HG02798 (cell line): ENCODE data around the gene THBS3.
"Not testable (repeated sequence)": the region's sequence is repeated elsewhere in the genome, so short reads cannot be mapped to it uniquely, and the experiment has no call there.

ENCODE experiments used
- ATAC-seq: cut with Tn5 transposase; IDR thresholded peaks from one replicate; pipeline ENCODE4 v1.9.1; 2021; ENCODE audit warnings: mild to moderate bottlenecking; ENCODE audit not compliant: unreplicated experiment, poor library complexity

THBS3 gene

DNA sequence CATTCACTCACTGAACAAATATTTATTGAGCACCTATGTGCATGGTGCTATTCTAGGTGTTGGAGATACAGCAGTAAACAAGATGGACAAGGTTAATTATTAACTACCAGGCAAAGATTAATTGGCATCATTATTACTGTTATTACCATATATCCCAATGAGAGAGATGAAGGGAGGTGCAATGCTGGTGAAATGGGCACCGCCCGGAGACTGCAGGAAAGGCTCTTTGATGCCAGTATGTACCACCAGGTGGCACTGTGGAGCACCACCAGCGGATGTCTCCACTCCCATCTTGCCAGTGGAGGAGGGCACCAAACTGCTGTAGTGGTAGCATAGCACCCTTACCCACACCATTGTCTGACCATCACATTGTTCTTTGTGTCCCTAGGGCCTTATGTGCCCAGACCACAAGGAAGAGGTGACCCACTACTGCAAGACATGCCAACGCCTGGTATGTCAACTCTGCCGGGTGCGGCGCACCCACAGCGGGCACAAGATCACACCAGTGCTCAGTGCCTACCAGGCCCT is 31.1 kb downstream of the THBS3 start:
- peak; percentile 31 for ATAC-seq

DNA sequence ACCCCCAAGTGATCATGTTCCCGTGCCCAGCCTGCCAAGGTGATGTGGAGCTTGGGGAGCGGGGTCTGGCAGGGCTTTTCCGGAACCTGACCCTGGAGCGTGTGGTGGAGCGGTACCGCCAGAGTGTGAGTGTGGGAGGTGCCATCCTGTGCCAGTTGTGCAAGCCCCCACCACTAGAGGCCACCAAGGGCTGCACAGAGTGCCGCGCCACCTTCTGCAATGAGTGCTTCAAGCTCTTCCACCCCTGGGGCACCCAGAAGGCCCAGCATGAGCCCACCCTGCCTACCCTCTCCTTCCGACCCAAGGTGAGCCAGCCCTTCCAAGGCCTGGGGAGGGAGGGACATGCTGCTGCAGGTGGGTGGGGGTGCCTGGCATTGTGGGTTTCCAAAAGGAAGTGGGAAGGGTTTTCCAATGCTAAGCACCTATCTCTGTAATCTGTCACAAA is 31.7 kb downstream of the THBS3 start:
- ATAC-seq, result no peak

DNA sequence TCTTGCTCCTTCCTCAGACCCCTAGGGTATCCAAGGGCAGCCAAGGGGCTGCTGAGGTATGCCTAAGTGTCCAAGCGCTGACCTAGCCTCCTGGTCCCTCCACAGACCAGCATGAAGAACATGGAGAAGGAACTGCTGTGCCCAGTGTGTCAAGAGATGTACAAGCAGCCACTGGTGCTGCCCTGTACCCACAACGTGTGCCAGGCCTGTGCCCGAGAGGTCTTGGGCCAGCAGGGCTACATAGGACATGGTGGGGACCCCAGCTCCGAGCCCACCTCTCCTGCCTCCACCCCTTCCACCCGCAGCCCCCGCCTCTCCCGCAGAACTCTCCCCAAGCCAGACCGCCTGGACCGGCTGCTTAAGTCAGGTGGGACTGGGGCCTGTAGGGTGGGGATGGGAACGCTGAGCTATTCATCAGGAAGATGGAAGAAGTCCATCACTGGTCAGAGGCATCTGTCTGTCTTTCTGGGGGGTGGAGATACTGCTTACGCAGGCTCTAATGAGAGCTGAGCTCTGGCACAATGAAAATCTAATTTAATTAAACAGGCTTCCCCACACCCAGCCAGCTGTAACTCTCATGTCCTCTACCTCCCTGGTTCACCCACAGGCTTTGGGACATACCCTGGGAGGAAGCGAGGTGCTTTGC is 32.3 kb downstream of the THBS3 start:
- ATAC-seq, result no peak

DNA sequence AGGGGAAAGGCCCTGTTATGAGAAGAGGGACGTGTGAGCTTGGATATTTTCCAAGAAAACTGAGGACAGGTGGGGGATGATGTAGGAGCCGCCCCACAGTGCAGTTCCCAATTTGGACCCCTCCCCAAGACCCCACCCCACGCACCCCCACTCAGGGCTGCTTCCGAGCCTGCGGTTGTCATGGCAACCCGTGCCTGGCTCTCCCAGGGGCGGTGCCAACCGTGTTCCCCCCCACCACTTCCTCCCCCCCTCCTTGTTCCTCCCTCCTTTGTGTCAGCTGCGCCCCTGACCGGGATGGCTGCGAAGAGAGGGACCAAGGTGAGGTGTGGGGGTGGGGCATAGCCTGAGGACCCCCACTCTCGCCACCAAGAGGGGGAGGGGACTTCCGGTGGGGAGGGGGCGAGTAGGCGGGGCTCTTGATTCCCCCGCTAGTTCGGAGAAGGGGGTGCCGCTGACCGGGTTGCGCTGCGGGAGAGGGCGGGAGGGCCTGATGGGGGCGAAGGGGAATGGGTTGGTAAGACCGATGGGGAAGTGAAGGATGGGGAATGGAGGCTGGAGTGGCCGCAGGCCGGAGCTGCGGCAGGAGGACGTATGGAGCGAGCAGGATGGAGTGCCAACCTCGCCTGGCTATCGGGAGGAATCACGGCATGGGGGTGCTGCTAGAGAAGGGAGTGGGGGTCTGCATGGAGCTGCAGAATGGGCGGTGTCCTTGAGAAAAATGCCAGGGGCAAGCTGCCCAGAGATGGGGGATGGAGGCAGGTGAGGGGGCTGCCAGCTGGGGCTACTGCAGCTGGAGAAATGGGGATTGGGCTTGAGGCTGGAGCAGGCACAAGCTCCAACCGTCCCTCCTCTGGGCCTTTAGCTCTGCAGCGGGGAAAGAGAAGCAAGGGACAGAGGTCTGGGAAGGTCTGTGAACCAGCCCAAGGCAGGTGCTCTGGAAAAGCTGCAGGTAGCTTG is 33.1 kb downstream of the THBS3 start:
- no peak for ATAC-seq

DNA sequence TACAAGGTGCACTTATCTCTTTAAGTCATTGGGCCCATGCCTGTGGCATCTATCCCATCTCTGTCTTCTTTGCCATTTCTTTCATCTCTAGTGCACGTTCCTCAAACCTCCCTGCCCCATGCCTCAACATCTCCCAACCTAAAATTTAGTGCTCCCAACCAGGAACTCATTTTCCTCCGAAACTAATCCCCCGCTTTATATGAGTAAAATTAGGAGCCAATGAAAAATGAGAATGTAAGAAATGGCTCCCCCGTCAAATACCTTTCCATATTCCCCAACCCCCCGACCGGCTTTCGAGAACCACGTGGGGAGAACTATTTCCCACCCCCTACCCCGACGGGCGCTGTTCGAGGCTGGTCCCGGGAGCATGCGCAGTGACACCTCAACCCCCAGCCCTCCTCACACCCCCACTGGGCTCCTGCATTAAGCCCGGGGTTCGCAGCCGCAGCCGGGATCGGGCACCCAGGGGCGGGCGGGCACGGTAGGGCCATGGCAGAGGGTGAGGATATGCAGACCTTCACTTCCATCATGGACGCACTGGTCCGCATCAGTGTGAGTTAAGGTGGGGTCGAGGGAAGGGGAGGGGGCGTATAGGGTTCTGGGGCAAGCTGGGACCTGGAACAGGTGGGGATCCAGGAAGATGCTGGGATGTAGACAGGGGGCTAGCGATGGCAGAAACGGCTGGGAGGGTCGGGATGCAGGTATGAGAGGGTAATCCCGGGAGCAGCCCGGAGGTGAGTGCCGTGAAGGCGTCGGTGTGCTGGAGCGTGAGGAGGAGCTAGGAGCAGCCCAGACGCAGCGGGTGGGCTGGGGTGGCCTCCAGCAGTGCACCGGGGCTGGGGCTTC is 34.0 kb downstream of the THBS3 start, which contains the start of gene TRIM46:
Gene TRIM46, plus strand, starts transcription at position 372 of the 846 bp plus-strand sequence. Its CDS starts 118 bp downstream, at position 490.
- no peak for ATAC-seq

DNA sequence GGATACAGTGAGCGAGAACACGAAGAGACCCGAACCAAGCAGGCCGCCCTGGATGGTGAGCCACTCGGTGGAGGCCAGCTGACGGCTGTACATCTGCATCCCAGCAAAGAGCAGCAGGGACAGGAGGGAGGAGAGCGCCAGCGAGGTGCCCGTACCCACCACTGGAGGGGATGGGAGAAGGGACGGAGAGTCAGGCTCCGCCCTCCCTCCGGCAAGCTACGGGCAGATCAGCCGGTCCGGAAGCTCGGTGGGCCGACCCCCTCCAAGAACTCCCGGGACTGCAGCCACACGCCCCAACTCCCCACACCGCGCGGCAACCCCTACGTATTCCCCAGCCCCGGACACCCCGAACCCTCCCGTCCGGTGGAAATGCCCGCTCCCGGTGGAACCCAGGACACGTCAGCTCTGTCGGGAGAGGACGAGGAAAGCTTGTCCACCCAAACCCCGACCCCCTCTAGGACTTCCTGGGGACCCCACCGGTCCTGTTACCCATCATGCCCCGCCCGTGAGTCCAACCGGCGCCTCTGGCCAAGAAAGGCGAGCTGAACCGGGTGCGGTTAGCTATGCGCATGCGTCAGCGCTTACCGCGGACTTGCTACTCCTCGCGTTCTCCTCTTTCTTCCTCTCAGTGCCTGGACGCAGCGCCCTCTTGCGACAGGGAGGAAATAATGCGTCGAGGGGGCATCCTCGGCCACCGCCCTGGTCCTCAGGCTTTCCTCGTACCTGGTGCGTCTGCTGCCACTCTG is 34.8 kb downstream of the THBS3 start, which contains the start of gene KRTCAP2:
Gene KRTCAP2, minus strand, starts transcription at position 573 of the 746 bp plus-strand sequence. Its CDS starts 80 bp downstream, at position 493.
- ATAC-seq, result peak; percentile 85

DNA sequence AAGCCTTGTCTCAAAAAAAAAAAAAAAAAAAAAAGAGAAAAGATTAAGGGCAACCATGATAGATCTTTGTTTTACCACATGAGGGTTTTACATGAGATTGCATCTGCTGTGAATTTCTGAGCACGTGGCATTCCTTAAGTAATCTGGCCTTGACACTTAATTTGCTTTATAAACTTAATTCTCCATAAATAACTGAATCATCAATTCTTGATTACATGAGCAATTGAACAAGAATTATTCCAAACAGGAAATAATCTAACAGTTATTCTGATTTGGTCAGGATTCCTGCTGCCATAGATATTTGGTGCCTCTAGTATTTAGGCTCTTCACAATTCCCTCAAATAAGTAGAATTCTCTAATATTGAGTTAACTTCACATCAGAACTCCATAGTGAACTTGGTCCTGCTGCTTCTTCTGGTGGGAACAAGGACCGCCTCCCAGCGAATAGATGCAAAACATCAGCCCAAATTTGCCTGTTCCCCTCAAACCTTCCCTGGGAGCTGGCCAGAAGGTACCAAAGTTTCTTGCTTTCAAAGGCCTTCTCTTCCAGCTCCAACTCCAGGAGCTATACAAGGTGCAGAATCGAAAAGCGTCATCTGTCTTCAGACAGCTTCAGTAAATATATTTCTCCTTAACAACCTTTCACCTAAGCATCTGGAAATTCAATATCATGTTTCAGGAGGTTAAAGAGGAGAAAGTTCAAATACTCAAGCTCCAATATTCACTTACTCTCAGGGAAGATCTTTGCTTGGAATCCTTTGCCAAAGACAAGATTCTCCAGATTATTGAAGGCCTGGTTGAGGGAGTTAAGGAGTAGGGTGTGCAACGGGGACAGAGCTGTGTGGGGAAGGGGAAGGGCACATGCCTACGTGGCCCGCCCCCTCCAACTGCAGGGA is 35.6 kb downstream of the THBS3 start:
- peak; percentile 17 for ATAC-seq

DNA sequence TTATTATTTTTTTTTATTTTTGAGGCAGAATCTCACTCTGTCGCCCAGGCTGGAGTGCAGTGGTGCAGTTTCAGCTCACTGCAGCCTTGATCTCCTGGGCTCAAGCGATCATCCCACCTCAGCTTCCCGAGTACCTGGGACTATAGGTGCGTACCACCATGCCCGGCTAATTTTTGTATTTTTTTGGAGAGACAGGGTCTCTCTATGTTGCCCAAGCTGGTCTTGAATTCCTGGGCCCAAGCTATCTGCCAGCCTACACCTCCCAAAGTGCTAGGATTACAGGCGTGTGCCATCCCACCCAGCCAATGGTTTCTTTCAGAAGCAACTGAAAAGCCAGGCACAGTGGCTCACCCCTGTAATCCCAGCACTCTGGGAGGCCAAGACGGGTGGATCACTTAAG is 36.9 kb downstream of the THBS3 start:
- ATAC-seq, result no peak

DNA sequence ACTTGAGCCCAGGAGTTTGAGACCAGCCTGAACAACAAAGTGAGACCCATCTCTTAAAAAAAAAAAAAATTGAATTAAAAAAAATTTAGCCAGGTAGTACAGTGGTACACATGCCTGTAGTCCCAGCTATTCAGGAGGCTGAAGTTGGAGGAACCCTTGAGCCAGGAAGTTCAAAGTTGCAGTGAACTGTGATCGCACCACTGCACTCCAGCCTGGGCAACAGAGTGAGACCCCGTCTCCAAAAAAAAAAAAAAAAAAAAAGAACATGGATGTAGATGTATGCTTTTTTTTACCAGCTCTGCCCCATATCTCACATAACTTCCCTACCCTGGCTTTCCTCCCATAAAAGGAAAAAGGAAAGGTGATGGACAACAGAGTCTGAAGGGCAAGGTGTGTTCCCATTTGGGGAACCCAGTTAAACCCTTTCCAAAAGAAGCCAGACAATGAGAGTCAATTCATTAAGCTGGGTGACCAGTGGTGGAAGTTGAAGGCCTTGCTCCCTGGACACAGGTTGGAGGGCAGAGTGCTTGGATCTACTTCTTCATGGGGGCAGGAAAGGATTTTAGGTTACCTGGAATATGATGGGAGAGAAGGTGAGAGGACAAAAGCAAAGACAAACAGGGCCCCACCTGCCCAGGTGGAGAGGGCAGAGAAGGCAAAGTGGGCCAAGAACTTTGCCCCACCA is 37.5 kb downstream of the THBS3 start:
- ATAC-seq, result no peak

DNA sequence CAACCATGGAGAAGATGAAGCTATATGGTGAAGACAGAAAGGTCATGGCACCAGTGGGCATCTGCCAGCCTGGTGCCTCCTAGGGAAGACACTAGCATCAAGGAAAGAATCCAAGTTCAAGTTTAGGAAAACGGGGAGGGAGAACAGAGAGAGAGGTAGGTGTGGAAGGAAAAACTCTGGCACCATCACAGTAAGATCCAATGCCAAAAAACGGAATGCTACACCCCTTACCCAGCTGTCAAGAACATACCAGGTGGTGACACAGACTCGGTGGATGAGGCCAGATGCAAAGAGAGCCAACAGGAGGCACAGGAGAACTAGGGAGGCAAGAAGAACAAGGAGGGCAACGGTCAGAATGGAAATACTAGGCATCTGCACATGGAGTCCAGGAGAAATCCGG is 38.2 kb downstream of the THBS3 start:
- ATAC-seq, result no peak

DNA sequence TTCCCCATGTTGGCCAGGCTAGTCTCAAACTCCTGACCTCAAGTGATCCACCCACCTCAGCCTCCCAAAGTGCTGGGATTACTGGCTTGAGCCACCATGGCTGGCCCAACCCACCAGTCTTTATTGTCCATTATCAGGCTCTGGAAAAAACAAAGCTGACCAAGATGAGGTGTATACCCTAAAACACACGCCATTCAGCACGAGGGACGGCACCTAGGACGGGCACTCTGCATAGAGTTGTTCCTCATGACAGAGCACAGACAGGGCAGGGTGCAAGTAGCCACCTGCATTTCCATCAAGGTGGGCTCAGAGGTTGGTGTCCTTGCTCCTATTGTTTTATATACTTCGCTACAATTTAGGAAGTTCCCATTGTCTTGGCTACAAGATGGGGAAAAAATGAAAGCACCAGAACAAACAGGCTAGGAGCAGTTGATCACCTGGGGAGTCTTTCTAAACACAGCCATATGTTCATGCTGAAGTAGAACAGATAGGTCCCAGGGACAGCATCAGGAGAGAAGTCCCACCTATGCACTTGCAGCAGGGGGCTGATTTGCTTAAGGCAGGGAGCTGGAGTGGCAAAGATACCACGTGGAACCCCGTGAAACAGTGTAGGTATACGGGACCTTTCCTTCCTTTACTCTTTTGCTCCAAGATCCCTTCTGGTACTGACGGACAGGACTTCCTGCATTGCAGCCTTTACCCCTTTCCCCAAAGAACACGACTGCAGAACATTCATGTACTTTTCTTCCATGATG is 39.1 kb downstream of the THBS3 start:
- ATAC-seq, result no peak

DNA sequence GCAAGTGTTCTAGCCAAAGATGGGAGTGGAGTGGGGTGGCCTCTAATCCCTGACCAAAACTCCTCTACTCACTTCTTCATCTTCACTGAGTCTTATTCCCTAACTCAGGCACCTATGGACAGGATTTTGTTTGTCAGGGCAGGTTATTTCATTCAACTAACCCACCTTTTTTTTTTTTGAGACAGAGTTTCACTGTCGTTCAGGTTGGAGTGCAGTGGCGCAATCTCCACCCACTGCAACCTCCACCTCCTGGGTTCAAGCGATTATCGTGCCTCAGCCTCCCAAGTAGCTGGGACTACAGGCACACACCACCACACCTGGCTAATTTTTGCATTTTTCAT is 39.6 kb downstream of the THBS3 start:
- ATAC-seq, result not testable (repeated sequence)

DNA sequence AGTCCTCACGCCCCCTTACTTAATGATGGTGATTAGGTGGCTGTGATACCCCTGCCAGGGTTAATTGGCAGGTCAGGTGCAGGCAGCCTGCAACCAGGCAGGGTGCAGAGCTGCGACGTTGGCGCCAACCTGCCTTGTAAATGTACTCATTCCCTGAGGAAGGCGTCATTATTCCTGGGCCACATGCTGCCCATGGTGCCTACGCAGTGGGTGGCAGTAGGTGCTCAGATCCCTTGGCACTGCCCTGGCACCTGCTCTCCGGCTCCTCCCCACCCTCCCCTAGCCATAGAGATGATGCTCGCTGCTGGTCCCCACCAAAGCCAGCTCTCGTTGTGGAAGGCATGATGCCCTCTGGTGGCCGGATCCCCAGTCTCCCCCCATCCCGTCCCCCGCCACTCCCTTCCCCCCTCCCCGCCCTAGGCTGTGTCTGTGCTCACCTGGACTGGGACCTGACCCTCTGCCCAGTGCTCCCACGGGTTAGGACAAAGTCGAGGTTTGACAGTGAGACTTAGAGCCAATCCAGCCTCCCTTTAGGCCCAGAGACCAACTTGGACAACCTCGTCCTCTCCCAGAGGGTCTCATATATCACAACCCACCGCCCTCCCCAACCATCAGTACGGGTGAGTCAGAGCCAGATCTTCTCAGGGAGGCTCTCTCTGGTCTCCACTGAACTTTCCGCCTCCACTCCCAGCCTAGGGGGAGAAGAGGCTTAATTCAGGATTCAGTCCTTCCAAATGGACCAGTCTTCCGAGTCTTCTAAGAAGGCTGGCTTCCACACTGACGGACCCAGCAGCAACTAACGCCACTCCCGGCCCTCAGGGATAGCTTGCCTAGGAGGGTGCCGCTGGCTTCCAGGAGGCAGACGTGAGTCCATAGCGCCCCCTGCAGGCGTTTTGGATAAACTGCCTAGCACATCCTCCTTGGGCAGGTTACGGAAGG is 40.3 kb downstream of the THBS3 start:
- peak; percentile 55 for ATAC-seq

DNA sequence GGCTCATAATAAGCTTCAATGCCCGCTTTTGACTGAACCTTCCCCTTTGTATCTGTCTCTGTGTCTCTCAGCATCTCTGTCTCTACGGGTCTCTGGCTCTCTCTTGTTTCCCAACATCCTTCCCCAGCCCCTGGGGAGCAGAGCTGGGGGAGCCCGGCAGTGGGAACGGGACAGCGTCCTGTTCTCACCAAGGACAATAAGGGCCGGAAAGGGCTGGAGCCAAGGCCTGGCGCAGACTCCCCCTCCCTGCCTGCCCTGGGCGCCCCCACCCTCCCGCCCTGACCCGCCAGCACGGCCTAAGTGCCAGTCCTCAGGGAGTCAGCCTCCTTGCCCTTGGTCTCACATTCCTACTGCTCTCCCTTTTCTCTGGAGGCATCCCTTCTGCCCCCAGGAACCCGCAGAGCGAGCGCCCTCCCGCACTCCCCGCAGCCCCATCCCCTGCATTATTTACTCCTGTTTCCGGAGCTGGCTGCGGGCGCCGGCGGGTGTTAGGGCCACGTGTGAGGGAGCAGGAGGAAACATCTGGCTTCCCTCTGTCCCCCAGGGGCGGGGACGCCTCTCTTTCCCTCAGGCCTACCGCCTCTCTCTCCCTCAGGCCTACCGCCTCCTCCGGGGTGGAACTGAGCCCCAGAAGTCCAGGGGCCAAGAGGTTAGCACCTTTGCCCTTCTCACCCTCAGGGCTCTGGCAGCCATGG is 41.1 kb downstream of the THBS3 start:
- no peak for ATAC-seq

DNA sequence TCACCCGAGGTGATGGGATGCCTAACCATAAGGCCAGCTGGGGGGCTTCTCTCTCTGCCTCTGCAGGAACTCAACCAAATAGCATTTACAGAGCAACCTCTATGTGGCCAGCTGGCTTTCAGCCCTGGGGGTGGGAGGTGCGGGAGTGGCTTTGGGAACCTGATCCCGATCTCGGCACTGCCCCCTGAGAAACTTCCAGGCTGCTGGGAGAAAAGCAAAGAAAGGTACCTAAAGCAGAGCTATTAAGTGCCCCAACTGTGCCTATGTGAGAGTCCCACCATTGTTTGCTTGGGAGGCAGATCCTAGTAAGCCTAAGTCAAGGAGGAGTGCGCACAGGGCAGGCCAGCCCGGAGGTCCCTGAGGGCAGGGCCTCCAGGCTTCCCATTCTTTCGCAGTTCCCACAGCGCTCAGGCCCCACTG is 41.6 kb downstream of the THBS3 start:
- no peak for ATAC-seq

DNA sequence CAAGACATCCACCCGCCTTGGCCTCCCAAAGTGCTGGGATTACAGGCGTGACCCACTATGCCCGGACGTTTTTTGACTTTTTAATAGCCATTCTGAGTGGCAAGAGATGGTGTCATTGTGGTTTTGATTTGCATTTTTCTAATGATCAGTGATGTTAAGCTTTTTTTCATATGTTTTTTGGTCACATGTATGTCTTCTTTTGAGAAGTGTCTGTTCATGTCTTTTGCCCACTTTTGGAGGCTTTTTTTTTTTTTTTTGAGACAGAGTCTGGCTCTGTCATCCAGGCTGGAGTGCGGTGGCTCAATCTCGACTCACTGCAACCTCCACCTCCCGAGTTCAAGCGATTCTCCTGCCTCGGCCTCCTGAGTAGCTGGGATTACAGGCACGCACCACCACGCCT is 43.1 kb downstream of the THBS3 start:
- not testable (repeated sequence) for ATAC-seq
